Adipocyte (in vitro differentiated cells): ENCODE results near the gene ISCA2.
A peak's percentile ranks its signal among the peaks of the same experiment; 100 is the strongest.

Experiments used
- DNase-seq: peaks from one replicate; pipeline ENCODE4 v3.0.0-alpha.2; 2015; ENCODE audit warnings: low read depth
- H3K27me3 ChIP-seq: replicated peaks from 2 replicates; pipeline ENCODE4 v1.7.0; 2013; ENCODE audit warnings: mild to moderate bottlenecking, low read length, moderate library complexity; ENCODE audit not compliant: control insufficient read depth, insufficient read depth
- H3K36me3 ChIP-seq: 2 replicates; pipeline ENCODE4 v1.7.0; 2013; ENCODE audit warnings: low read length, mild to moderate bottlenecking, moderate library complexity; ENCODE audit not compliant: control insufficient read depth, insufficient read depth, severe bottlenecking
- H3K4me1 ChIP-seq: 2 replicates; pipeline ENCODE4 v1.7.0; 2013; ENCODE audit warnings: mild to moderate bottlenecking, low read length, moderate library complexity; ENCODE audit not compliant: control insufficient read depth, insufficient read depth
- H3K4me3 ChIP-seq: 2 replicates; pipeline ENCODE4 v1.7.0; 2013; ENCODE audit warnings: mild to moderate bottlenecking, low read length, moderate library complexity
- H3K9ac ChIP-seq: 2 replicates; pipeline ENCODE4 v1.7.0; 2013; ENCODE audit warnings: mild to moderate bottlenecking, low read length, moderate library complexity
- H3K9me3 ChIP-seq: 2 replicates; pipeline ENCODE4 v1.7.0; 2013; ENCODE audit warnings: mild to moderate bottlenecking, low read length, moderate library complexity; ENCODE audit not compliant: control insufficient read depth

ISCA2 gene

GRCh38 chr14:74468513-74468912, 25.1 kb upstream of the ISCA2 start:
- Histone ChIP-seq H3K9ac (no peak overlapping the region), H3K36me3 (peaks cover 1% of the 10 kb centered on the region), H3K4me1 (peaks cover 13% of the 10 kb centered on the region), H3K9me3 (no peaks in the 10 kb centered on the region), H3K4me3 (no peak overlapping the region), H3K27me3 (peaks cover 7% of the 10 kb centered on the region)
- DNase-seq, result no peak

GRCh38 chr14:74469548-74470518, 23.7 kb upstream of the ISCA2 start:
- DNase-seq, result no peak
- Histone ChIP-seq H3K4me1 (peaks cover 23% of the 10 kb centered on the region), H3K36me3 (peaks cover 2% of the 10 kb centered on the region), H3K9ac (no peak overlapping the region), H3K4me3 (no peak overlapping the region), H3K9me3 (no peaks in the 10 kb centered on the region), H3K27me3 (no peaks in the 10 kb centered on the region)

- no peak for DNase-seq
- Histone ChIP-seq H3K9ac (no peak overlapping the region), H3K9me3 (no peaks in the 10 kb centered on the region), H3K36me3 (peaks cover 2% of the 10 kb centered on the region), H3K4me3 (no peak overlapping the region), H3K27me3 (no peaks in the 10 kb centered on the region), H3K4me1 (peaks cover 39% of the 10 kb centered on the region)
Observed at GRCh38 chr14:74472601-74473000, 21.0 kb upstream of the ISCA2 start.

GRCh38 chr14:74474376-74474775, 19.2 kb upstream of the ISCA2 start:
- peaks cover 14% of the 10 kb centered on the region for H3K36me3 ChIP-seq
- no peaks in the 10 kb centered on the region for H3K9me3 ChIP-seq
- peak; percentile 19 for DNase-seq
- peaks cover 39% of the 10 kb centered on the region for H3K4me1 ChIP-seq
- no peak overlapping the region for H3K4me3 ChIP-seq
- H3K9ac ChIP-seq, result peak overlapping the region; percentile 37
- no peaks in the 10 kb centered on the region for H3K27me3 ChIP-seq

- H3K9ac ChIP-seq, result peak overlapping the region; percentile 37
- DNase-seq, result peak; percentile 69
- H3K9me3 ChIP-seq, result no peaks in the 10 kb centered on the region
- peaks cover 28% of the 10 kb centered on the region for H3K36me3 ChIP-seq
- H3K4me3 ChIP-seq, result no peak overlapping the region
- H3K27me3 ChIP-seq, result no peaks in the 10 kb centered on the region
- peaks cover 28% of the 10 kb centered on the region for H3K4me1 ChIP-seq
Observed at GRCh38 chr14:74475678-74476077, 17.9 kb upstream of the ISCA2 start.

GRCh38 chr14:74476107-74476506, 17.5 kb upstream of the ISCA2 start:
- Histone ChIP-seq H3K9me3 (no peaks in the 10 kb centered on the region), H3K4me1 (peaks cover 32% of the 10 kb centered on the region), H3K4me3 (no peak overlapping the region), H3K27me3 (no peaks in the 10 kb centered on the region), H3K36me3 (peaks cover 32% of the 10 kb centered on the region), H3K9ac (peak overlapping the region; percentile 15)
- DNase-seq, result no peak

- H3K27me3 ChIP-seq, result no peaks in the 10 kb centered on the region
- peaks cover 37% of the 10 kb centered on the region for H3K36me3 ChIP-seq
- H3K4me3 ChIP-seq, result no peak overlapping the region
- H3K4me1 ChIP-seq, result peaks cover 34% of the 10 kb centered on the region
- no peak for DNase-seq
- no peaks in the 10 kb centered on the region for H3K9me3 ChIP-seq
- H3K9ac ChIP-seq, result peak overlapping the region; percentile 15
Observed at GRCh38 chr14:74476607-74477006, 17.0 kb upstream of the ISCA2 start.

- Histone ChIP-seq H3K9me3 (no peaks in the 10 kb centered on the region), H3K27me3 (no peaks in the 10 kb centered on the region), H3K9ac (no peak overlapping the region), H3K4me1 (peaks cover 56% of the 10 kb centered on the region), H3K36me3 (peaks cover 55% of the 10 kb centered on the region), H3K4me3 (no peak overlapping the region)
- DNase-seq, result peak; percentile 42
Observed at GRCh38 chr14:74478996-74479635, 14.4 kb upstream of the ISCA2 start.

GRCh38 chr14:74480046-74480445, 13.5 kb upstream of the ISCA2 start:
- Histone ChIP-seq H3K9ac (no peak overlapping the region), H3K9me3 (no peaks in the 10 kb centered on the region), H3K27me3 (no peaks in the 10 kb centered on the region), H3K4me1 (peaks cover 54% of the 10 kb centered on the region), H3K36me3 (peaks cover 62% of the 10 kb centered on the region), H3K4me3 (no peak overlapping the region)
- DNase-seq, result no peak

- no peaks in the 10 kb centered on the region for H3K9me3 ChIP-seq
- H3K27me3 ChIP-seq, result no peaks in the 10 kb centered on the region
- H3K36me3 ChIP-seq, result peaks cover 71% of the 10 kb centered on the region
- no peak for DNase-seq
- peaks cover 64% of the 10 kb centered on the region for H3K4me1 ChIP-seq
- H3K4me3 ChIP-seq, result no peak overlapping the region
- H3K9ac ChIP-seq, result no peak overlapping the region
Observed at GRCh38 chr14:74482571-74482970, 11.0 kb upstream of the ISCA2 start.

- H3K27me3 ChIP-seq, result no peaks in the 10 kb centered on the region
- H3K4me1 ChIP-seq, result peaks cover 67% of the 10 kb centered on the region
- H3K9ac ChIP-seq, result peak overlapping the region; percentile 47
- H3K36me3 ChIP-seq, result peaks cover 73% of the 10 kb centered on the region
- no peak overlapping the region for H3K4me3 ChIP-seq
- peak; percentile 74 for DNase-seq
- H3K9me3 ChIP-seq, result no peaks in the 10 kb centered on the region
Observed at GRCh38 chr14:74483321-74483720, 10.2 kb upstream of the ISCA2 start.
